HG02840 (cell line): Measurements from ENCODE around the gene PAFAH2.
"Not testable (repeated sequence)": the region's sequence is repeated elsewhere in the genome, so short reads cannot be mapped to it uniquely, and the experiment has no call there.

Experiments used
- ATAC-seq: cut with Tn5 transposase; IDR thresholded peaks from one replicate; pipeline ENCODE4 v1.9.1; 2021; ENCODE audit warnings: mild to moderate bottlenecking, moderate library complexity, moderate number of reproducible peaks; ENCODE audit not compliant: unreplicated experiment, low FRiP score

Gene PAFAH2

DNA sequence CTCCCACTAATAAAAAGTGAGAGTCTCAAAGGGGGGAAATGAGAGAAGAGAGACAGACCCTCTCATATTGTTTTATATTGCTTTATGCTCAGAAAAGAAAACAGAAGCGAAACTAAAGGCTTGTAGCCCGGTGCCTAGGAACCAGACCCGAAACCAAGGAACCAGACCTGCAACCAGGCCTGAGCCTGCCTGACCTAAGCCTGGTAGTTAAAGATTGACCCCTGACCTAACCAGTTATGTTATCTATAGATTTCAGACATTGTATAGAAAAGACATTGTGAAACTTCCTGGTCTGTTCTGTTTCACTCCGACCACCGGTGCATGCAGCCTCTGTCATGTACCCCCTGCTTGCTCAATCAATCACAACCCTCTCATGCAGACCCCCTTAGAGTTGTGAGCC lies 54.4 kb downstream of the PAFAH2 start:
- not testable (repeated sequence) for ATAC-seq

DNA sequence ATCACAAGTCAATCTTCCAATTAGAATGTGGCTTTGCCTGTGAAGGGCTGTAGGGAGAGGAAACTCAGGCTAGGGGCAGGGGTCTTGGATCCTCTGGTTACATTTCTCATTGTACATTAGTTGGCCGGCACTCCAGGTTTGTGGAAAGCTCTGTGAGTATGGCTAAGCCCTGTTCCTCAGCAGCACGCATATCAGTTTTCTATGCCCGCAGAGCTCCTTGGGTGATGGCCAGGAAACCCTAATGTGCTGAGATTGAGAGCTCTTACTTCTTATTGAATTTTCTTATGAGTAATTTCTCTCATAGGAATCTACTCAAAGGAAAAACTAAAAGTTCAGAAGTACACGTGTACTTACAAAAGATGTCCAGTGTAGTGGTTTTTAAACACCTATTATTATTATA lies 60.9 kb downstream of the PAFAH2 start:
- no peak for ATAC-seq

DNA sequence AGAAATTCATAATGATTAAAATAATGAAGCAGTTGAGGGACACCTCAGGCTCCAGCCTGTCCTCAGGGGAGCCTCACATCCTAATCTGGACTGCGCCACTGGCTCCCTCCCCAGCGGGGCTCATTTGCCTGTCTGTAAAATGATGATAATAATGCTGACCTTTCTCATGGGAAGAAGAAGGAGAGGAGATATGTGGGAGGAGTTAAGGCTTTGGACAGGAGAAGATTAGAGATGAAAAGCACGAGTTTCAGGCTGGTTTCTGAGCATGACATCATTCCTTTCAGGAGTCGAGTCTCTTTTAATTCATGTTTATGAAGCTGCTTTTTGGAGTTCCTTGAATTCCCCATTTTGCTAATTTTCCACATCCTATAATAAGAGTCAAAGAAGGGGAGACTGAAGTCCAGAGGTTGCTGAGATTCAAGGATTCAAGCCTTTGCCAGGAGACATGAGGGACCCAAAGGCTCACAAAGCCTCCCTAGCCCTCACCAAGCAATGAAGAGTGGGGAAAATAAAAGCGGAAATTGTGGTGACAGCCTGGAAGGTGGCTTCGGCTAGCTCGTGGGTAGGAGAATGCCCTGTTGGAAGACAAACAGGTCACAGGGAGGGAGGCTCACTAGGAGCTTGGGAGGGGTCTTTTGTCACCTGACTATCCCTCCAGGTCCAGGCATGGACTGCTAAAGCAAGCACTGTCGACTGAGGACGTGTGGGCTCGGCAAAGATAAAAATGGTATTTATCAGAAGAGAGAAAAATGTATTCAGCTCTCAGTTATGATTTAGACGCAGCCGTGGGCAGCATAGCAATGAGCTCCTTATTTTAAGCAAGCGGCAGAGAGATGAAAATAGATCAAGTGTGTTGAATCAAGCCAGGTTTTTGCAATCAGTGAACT lies 64.1 kb downstream of the PAFAH2 start:
- no peak for ATAC-seq

DNA sequence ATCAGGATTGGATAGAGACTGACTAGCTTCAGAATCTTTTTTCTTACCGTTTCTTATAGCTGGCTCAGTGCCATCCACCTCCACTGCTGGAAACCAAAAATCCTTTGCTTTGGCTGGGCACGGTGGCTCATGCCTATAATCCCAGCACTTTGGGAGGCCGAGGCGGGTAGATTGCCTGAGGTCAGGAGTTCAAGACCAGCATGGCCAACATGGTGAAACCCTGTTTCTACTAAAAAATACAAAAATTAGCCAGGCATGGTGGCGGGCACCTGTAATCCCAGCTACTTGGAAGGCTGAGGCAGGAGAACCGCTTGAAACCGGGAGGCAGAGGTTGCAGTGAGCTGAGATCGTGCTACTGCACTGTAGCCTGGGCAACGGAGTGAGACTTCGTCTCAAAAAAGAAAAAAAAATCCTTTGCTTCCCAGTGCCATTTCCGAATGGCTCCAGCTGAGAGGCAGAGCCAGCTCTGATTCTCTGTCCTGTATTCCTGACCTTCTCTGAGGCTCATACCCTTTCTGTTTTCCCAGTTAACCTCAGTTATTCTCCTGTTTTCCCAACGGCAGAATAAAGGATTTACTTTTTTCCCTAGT lies 65.0 kb downstream of the PAFAH2 start:
- not testable (repeated sequence) for ATAC-seq

DNA sequence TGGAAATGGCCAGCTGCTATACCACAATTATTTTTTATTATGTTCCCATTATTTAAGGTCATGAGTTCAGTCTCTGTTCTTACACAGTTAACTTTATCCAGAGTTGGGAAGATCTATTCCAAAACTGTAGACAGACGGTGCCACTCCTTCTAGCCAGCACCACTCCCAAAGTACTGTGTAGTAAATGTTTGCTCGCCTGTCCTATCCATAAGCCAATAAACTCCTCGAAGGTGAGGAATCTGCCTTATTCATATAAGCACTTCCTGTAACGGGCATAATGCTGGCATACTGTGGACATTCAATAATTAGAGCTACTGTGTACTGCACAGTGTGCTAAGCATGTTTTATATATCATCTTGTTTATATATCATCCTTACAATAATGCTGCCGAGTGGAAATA lies 65.5 kb downstream of the PAFAH2 start:
- ATAC-seq, result no peak

GRCh38 chr1:25929016-25929415 lies 68.8 kb downstream of the PAFAH2 start:
- no peak for ATAC-seq

DNA sequence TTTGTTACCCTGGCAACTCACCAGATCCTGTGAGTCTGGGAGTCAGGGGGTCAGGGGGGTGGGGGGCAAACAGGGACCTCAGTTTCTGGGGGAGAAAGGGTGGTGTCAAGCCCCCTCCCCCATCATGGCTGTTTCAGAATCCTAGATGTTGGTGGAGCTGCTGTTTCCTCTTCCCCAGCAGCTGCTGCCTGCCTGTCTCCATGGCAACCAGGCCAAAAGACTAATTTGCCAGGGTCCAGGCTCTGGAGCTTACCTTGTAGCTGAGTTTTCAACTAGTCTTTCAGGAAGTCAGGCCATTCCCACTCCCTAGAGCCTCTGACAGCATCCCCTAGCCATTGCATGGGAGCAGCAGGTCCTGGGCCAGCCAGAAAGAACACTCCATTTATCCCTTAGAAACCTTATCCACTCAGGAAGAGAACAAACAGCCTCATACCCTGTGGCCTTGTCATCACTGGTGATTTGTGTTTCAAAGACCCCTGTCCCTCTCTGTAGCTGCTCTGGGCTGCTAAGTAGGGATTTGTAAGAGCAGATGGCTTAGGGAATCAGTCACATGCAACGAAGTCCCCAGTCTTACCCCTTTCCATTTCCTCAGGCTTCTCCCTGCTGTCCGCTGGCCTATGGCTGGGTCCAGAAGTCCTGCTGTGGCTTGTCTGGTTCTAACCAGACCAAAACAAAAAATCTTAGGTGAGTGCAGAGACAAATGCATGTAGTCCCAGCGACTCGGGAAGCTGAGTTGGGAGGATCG lies 70.2 kb downstream of the PAFAH2 start:
- ATAC-seq, result no peak

- no peak for ATAC-seq
Measured at GRCh38 chr1:25926731-25927496, 70.9 kb downstream of the PAFAH2 start.

- no peak for ATAC-seq
Measured at GRCh38 chr1:25924454-25924853, 73.4 kb downstream of the PAFAH2 start.

- no peak for ATAC-seq
Measured at GRCh38 chr1:25922971-25923552, 74.8 kb downstream of the PAFAH2 start.

DNA sequence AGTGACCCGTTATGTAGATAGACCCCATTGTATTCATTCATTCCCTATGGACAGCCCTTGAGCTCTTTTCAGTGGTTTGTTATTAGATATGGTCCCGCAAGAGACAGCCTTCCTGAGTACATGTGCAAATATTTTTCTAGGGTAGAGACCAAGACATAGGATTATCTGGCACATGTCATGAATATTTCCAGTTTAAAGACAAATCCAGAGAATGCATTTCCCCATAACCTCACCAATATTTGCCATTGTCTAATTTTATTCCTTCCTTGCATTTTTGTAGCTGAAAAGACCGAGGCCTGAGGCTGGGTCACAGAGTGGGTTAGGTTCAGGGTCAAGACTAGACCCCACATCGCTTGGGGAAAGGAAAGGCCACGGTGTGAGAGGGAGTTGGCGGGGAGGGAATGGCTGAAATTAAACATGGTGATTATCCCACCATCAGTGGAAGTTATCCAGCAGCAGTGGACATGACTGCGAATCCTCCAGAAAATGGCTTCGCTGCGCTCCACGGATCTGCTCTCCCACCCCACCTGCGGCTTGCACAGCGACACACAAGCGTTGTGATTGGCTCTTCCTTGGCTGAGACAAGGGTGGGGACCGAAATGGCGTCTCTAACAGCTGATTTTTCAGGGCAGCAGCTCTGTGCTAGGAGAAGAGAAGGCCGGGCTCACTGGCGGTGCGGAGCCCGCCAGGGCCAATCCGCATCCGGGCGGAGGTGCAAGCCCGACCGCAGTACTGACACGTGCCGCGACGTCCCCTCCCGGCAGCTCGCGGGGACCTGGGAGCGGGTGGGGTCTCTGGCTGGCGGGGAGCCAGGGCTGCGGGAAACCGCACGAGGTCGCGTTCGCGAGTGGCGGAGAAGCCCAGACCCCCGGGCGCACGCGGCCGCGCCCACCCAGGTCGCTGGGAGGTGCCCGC lies 75.5 kb downstream of the PAFAH2 start:
- no peak for ATAC-seq

GRCh38 chr1:25918615-25919014 lies 79.2 kb downstream of the PAFAH2 start:
- no peak for ATAC-seq

DNA sequence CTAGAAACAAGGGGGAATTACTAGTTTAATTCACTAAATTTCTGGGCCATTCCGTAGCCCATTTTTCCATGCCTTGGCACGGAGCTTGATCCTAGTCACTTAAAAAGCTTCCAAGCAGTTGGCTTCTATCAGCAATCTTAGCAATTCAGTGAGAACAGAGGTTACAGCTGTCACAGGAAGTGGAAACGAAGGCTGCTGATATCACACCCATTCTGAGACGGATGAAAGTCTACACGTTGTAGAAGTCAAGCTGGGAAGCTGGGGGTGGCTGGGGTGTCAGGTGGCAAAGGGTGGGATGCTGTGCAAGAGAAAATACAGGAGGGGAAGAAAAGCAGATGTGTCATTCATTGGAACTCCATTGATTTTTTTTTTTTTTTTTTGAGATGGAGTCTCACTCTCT lies 79.9 kb downstream of the PAFAH2 start:
- ATAC-seq, result no peak

GRCh38 chr1:25916460-25916859 lies 81.4 kb downstream of the PAFAH2 start:
- ATAC-seq, result no peak

- ATAC-seq, result no peak
Measured at GRCh38 chr1:25914074-25914995, 83.5 kb downstream of the PAFAH2 start.

- no peak for ATAC-seq
Measured at GRCh38 chr1:25913206-25913605, 84.7 kb downstream of the PAFAH2 start.

DNA sequence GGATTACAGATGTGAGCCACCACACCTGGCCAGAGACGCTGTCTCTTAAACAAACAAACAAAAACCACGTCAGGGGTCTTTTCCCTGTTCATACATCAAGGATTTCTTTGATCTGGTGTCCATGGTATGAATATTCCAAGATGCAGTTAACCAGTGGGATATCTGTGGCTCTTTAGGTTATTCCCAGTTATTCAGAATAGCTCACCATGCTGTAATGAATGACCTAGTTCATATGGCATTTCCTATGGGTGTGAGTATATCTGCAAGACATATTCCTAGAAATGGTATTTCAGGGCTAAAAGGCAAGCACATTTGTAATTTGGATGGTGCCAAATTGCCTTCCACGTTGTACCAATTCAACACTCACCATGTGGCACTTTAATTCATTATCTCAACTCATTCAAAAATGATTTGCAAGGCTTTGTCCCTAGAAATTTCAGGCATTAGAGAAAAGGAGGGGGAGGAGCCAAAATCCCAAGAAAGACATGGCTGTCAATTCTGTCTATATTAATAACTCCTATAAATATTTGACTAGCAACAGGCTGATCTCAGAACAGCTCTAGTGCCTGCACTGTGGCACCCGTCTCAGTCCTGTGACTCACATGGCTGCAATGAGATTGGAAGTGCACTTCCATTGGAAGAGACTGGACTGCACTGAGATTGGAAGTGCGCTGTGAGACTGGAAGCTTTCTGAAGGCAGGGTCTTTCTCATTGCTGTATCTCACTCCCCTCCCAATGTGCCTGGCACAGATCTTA lies 85.6 kb downstream of the PAFAH2 start:
- ATAC-seq, result no peak
